ENCODE data around the gene MBLAC2. TPM values are rescaled to one million over a fixed set of nuclear protein-coding genes. Genes with fewer than 3 reads are reported as not detected.

Gene MBLAC2
- total RNA-seq, 4 donors from 2014 or later = 3.3 to 5.5 (median 4.7) TPM

GRCh38 chr5:90472783-90473395 lies 1.7 kb downstream of the MBLAC2 start:
- no peak for TF ChIP-seq CTCF (IDR thresholded peaks at IDR 0.05)
- ATAC-seq (ENCODE audit: low FRiP score) (no peak), DNase-seq (ENCODE audit: low spot score) (no peak)

- ATAC-seq (ENCODE audit: low FRiP score) (no peak), DNase-seq (ENCODE audit: low spot score) (no peak)
- no peak for TF ChIP-seq CTCF (IDR thresholded peaks at IDR 0.05)
Measured at GRCh38 chr5:90461288-90461687, 13.3 kb downstream of the MBLAC2 start.

- no peak for ATAC-seq (ENCODE audit: low FRiP score)
- DNase-seq (ENCODE audit: low spot score) = no peak
- TF ChIP-seq CTCF (IDR thresholded peaks at IDR 0.05) = no peak
Measured at GRCh38 chr5:90446961-90447360, 27.6 kb downstream of the MBLAC2 start.

GRCh38 chr5:90440644-90441043 lies 33.9 kb downstream of the MBLAC2 start:
- ATAC-seq (ENCODE audit: low FRiP score) = no peak
- TF ChIP-seq CTCF (IDR thresholded peaks at IDR 0.05) = no peak
- DNase-seq (ENCODE audit: low spot score) = no peak

GRCh38 chr5:90438100-90438499 lies 36.5 kb downstream of the MBLAC2 start:
- no peak for DNase-seq (ENCODE audit: low spot score)
- no peak for ATAC-seq (ENCODE audit: low FRiP score)
- no peak for TF ChIP-seq CTCF (IDR thresholded peaks at IDR 0.05)

GRCh38 chr5:90437663-90438062 lies 36.9 kb downstream of the MBLAC2 start:
- no peak for DNase-seq (ENCODE audit: low spot score)
- ATAC-seq (ENCODE audit: low FRiP score) = no peak
- TF ChIP-seq CTCF (IDR thresholded peaks at IDR 0.05) = no peak

- no peak for ATAC-seq (ENCODE audit: low FRiP score)
- no peak for DNase-seq (ENCODE audit: low spot score)
- TF ChIP-seq CTCF (IDR thresholded peaks at IDR 0.05) = no peak
Measured at GRCh38 chr5:90434116-90434714, 40.4 kb downstream of the MBLAC2 start.

All from omental fat pad (tissue), 4 donors.